GM21619 (cell line): ENCODE results near the gene GEMIN2.
"Not testable (repeated sequence)": the region's sequence is repeated elsewhere in the genome, so short reads cannot be mapped to it uniquely, and the experiment has no call there.

ENCODE experiments used
- ATAC-seq: cut with Tn5 transposase; IDR thresholded peaks from one replicate; pipeline ENCODE4 v1.9.1; 2021; ENCODE audit not compliant: unreplicated experiment

GEMIN2 gene, protein sequence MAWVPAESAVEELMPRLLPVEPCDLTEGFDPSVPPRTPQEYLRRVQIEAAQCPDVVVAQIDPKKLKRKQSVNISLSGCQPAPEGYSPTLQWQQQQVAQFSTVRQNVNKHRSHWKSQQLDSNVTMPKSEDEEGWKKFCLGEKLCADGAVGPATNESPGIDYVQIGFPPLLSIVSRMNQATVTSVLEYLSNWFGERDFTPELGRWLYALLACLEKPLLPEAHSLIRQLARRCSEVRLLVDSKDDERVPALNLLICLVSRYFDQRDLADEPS

GRCh38 chr14:39114073-39114838 is at the start of gene GEMIN2:
GEMIN2 (plus strand) TSS chr14:39114323; CDS start chr14:39114339, 16 bp downstream.
- peak; percentile 91 for ATAC-seq

GRCh38 chr14:39069169-39069805 is 44.8 kb upstream of the GEMIN2 start:
- ATAC-seq = not testable (repeated sequence)

DNA sequence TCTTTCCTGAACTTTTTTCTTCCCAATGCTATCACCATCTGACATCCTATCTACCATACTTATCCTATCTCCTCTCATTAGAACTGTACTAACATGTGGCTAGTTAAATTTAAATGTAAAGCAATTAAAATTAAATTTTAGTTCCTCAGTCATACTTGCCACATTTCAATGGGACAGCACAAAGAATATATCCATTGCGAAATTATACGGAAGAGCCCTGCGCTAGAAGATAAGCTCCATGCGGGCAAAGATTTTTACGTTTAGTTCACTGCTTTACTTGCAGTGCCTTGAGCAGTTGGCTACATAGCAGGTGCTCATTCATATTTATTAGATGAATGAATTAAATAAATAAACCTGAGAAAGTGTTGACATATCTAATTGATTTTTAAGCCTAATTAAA is 44.2 kb upstream of the GEMIN2 start:
- no peak for ATAC-seq

DNA sequence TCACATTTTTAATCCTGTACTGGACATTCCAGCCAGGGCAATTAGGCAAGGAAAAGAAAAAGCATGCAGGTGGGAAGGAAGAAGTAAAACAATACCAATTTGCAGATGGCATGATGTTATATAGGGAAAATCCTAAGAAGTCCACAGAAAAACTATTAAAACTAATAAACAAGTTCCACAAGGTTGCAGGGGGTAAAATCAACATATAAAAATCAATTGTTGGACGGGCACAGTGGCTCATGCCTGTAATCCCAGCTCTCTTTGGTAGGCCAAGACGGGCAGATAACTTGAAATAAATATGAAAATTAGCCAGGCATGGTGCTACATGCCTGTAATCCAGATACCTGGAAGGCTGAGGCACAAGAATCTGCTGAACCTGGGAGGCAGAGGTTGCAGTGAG is 43.0 kb upstream of the GEMIN2 start:
- ATAC-seq = no peak

DNA sequence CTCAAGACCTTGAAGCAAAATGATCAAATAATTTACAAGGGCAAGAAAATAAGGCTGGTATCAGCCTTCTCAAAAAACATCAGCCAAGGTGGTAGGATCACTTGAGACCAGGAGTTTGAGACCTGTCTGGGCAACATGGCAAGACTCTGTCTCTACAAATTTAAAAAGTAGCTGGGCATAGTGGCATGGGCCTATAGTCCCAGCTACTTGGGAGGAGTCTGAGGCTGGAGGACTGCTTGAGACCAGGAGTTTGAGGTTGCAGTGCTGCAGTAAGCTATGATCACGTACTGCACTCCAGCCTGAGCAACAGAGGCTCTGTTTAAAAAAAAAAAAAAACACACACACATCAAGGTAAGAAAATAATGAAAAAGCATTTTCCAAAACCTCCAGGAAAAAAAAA is 33.2 kb upstream of the GEMIN2 start:
- no peak for ATAC-seq

DNA sequence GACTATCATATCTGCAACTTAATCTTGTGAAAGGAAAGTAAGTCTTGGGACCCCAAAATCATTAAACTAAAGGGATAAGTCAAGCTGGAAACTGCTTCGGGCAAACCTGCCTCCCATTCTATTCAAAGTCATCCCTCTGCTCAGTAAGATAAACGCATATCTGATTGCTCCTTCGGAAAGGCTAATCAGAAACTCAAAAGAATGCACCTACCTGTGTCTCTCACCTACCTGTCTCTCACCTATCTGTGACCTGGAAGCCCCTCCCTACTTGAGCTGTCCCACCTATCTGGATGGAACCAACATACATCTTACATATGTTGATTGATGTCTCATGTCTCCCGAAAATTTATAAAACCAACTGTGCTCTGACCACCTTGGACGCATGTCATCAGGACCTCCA is 31.0 kb upstream of the GEMIN2 start:
- no peak for ATAC-seq

- ATAC-seq = no peak
These were observed 28.2 kb upstream of the GEMIN2 start for GRCh38 chr14:39085933-39086332.

- ATAC-seq = no peak
These were observed 26.6 kb upstream of the GEMIN2 start for GRCh38 chr14:39087493-39087892.

DNA sequence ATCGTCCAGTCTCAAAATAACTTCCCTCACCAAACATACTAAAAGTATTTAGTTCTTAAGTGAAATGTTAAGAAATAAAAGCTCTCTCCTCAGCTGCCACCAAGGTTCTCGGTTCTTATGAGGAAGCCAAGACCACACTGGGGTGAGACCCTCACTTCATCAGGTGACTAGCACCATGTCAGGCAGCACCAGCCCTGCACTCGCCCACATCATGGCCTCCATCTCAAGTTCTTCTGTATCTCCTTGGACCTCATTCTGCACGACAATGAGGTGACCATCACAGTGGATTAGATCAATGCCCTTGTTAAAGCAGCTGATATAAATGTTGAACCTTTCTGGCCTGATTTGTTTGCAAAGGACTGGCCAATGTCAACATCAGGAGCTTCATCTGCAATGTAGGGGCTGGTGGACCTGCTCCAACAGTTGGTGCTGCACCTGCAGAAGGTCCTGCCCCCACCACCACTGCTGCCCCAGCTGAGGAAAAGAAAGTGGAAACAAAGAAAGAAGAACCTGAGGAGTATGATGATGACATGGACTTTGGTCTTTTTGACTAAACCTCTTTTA is 23.5 kb upstream of the GEMIN2 start:
- ATAC-seq = no peak

DNA sequence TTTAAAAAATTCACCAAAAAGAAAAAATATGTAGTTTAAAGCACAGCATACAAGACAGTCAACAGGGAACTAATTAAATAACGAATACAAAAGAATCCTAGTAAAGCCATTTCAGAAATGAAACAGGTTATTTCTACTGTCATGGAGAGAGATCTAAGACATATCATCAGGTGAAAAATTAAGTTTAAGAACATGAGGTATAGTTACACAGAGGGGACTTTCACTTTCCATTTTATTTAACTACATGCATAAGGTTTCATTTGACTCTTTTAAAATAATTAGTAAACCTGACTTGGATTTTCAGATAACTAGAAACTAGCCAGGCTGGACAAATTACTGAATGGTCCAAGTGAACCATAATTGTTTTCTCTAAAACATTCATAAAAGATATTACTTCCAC is 22.4 kb upstream of the GEMIN2 start:
- ATAC-seq = no peak

- no peak for ATAC-seq
These were observed 19.6 kb upstream of the GEMIN2 start for GRCh38 chr14:39094515-39094914.

GRCh38 chr14:39097159-39097558 is 17.0 kb upstream of the GEMIN2 start:
- no peak for ATAC-seq

DNA sequence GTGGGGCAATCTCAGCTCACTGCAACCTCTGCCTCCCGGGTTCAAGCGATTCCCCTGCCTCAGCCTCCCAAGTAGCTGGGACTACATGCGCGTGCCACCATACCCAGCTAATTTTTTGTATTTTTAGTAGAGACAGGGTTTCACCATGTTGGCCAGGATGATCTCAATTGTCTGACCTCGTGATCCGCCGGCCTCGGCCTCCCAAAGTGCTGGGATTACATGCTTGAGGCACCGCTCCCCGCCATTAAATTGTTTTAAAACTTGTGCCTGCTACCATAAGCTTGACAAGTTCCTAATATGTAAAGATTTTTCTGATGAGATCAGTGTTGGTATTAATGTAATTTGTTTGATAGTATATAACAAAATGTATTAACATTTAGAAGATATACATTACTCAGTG is 14.9 kb upstream of the GEMIN2 start:
- ATAC-seq = not testable (repeated sequence)

DNA sequence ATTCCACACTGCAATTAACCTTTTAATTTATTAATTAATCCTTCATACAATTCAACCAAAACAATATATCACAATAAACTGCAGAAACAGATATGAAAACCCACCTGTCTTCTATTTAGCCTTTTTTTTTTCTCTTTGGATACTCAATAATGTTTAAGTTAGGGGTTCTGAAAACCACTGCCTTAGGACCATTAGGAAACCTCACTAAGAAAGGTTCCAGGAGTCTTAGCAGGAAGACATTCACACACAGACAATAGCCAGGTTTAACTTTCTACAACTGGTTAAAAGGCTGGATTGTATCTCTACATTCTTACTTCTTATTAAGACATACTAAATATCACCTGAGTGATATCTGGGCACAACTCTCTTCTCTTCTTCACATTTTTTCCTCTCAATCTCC is 14.4 kb upstream of the GEMIN2 start:
- ATAC-seq = no peak

DNA sequence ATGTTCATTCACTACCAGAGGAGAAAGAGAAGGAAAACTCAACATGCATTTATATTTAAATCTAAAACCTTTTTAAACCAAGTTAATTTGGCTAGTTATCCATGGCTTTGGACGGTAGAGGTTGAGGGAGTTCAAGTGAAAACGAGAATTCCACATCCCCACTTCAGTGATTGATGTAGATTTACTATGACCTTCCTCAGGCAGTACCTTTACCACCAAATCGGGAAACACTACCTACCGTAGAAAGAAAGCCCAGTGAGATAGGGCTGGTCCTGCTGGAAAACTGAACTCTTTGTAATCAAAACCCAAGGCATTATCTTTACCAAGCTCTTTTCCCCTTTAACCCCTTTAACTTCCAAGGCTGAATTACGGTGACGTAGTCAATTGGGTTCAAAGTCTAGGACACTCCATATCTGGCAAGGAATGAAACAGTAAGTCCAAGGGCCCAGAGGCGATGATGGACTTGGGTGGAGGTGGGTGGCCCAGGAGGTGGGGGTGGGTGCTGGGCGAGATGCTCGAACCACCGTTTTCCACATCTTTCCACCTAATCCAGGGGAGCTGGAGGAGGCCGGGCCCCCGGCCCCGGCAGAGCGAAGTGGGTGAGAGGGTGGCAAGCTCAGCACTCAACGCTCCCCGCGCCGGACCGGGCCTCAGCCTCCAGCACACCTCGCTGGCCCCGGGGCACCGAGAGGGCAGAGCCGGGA is 11.7 kb upstream of the GEMIN2 start:
- no peak for ATAC-seq

- ATAC-seq = peak; percentile 85
These were observed 10.9 kb upstream of the GEMIN2 start, which contains the start of gene SEC23A for GRCh38 chr14:39102969-39103957. SEC23A (minus strand) TSS chr14:39103235; CDS start chr14:39096118, 7,117 bp downstream.

DNA sequence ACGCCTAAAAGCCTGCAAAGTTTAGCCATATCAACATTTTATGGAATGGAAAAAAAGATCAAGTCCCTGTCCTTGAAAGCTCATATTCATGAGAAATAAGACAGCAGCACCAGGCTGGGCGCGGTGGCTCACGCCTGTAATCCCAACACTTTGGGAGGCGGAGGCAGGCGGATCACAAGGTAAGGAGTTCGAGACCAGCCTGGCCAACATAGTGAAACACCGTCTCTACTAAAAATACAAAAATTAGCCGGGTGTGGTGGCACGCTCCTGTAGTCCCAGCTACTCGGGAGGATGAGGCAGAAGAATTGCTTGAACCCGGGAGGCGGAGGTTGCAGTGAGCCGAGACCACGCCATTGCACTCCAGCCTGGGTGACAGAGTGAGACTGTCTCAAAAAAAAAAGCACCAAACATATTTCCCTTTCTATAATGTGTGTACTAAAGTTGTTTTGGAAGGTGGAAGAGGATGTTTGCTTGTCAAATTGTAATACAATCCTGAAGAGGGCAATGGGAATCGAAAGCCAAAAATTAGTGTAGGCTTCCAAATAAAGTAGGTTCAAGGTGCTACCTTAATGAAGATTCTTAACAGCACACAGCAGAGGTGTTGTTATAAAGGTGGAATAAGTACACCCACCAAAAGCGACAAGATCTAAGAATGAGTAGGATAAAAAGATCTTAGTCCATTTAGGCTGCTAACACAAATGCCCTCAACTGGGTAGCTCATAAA is 9.9 kb upstream of the GEMIN2 start:
- ATAC-seq = not testable (repeated sequence)

DNA sequence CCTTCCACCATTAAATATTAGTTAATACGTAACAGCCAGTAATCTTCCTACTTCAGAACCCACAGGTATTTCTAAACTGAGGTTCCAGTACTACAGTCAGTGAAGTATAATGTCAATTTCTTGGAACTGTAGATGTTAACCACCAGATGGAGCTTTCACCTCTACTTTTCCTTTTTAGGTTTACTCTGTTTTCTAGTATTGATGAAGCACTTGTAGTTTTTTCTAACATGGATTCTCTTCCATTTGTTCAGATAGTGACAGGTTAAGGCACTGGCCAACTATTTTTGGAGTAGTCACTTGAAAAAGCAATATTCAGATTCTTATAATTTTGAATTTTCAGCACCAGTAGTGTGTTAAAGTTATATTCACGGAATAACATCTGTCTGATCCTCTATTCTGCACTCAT is 6.5 kb upstream of the GEMIN2 start:
- ATAC-seq = peak; percentile 33

DNA sequence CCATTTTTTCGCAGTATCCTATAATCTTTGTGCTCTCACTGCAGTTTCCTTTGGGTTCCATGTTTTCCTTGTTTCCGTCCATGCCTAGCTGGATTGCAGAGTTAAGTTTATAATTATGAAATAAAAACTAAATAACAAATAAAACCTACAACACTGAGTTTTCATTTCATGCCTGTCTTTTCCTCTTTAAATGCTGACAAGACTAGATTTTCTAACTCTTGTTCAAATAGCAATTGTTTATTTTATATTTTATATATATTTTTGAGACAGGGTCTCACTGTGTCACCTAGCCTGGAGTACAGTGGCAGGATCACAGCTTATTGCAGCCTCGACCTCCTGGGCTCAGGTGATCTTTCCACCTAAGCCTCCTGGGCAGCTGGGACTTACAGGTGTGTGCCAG is 5.3 kb upstream of the GEMIN2 start:
- ATAC-seq = no peak
